SU-DHL-6 (cell line): Measurements from ENCODE around the gene PDE4D.

Experiments
- H2AFZ ChIP-seq: fragments of 200-600 bp; sonication (generic); 2 replicates; pipeline ENCODE4 v1.6.1; 2014; ENCODE audit warnings: low read depth, mild to moderate bottlenecking, moderate library complexity, mixed read lengths, antibody characterized with exemption, low read length; ENCODE audit not compliant: severe bottlenecking
- H3F3A ChIP-seq: fragments of 200-600 bp; shearing (Covaris generic); 2 replicates; pipeline ENCODE4 v1.6.0; 2016; ENCODE audit warnings: antibody characterized with exemption, mild to moderate bottlenecking; ENCODE audit not compliant: insufficient read depth
- H3K27ac ChIP-seq: fragments of 200-600 bp; sonication (generic); 2 replicates; pipeline ENCODE4 v1.5.1; 2016; ENCODE audit warnings: low read depth, mild to moderate bottlenecking, low read length, moderate library complexity, mixed read lengths
- H3K27me3 ChIP-seq: fragments of 200-600 bp; sonication (generic), shearing (Covaris generic); 2 replicates; pipeline ENCODE4 v1.6.0; 2014; ENCODE audit warnings: mild to moderate bottlenecking, low read length
- H3K36me3 ChIP-seq: fragments of 200-600 bp; sonication (generic); 2 replicates; pipeline ENCODE4 v1.6.1; 2014; ENCODE audit warnings: mild to moderate bottlenecking, low read length, mixed read lengths
- H3K4me2 ChIP-seq: fragments of 300-600, 200-600 bp; shearing (Covaris generic), sonication (generic); 2 replicates; pipeline ENCODE4 v1.6.0; 2014; ENCODE audit warnings: low read length, low read depth, mild to moderate bottlenecking; ENCODE audit not compliant: poor library complexity, severe bottlenecking
- H3K4me3 ChIP-seq: fragments of 200-600 bp; sonication (generic); 2 replicates; pipeline ENCODE4 v1.5.1; 2014; ENCODE audit warnings: antibody characterized with exemption, low read length, mild to moderate bottlenecking, mixed read lengths; ENCODE audit not compliant: insufficient read depth, poor library complexity, severe bottlenecking
- H3K79me2 ChIP-seq: fragments of 200-600 bp; sonication (generic); 2 replicates; pipeline ENCODE4 v1.6.1; 2014; ENCODE audit warnings: mild to moderate bottlenecking, low read length, moderate library complexity; ENCODE audit not compliant: insufficient read depth
- H3K9ac ChIP-seq: fragments of 200-600 bp; sonication (generic); 2 replicates; pipeline ENCODE4 v1.7.0; 2014; ENCODE audit warnings: mild to moderate bottlenecking, low read length
- H3K9me2 ChIP-seq: fragments of 200-600 bp; sonication (generic); replicated peaks from 2 replicates; pipeline ENCODE4 v1.6.1; 2014; ENCODE audit warnings: low read length; ENCODE audit not compliant: insufficient read depth
- H3K9me3 ChIP-seq: fragments of 200-600 bp; sonication (generic); 2 replicates; pipeline ENCODE4 v1.6.1; 2014; ENCODE audit warnings: low read length, mixed read lengths; ENCODE audit not compliant: insufficient read depth
- H4K20me1 ChIP-seq: fragments of 200-600 bp; sonication (generic); 2 replicates; pipeline ENCODE4 v1.6.1; 2014; ENCODE audit warnings: low read depth, mild to moderate bottlenecking, antibody characterized with exemption, low read length, moderate library complexity, mixed read lengths
- EZH2phosphoT487 ChIP-seq: fragments of 200-600 bp; sonication (generic), shearing (Covaris generic); conservative IDR thresholded peaks from 2 replicates; pipeline ENCODE4 v1.6.1; 2018; ENCODE audit warnings: mild to moderate bottlenecking, antibody characterized with exemption, low read length, moderate library complexity, mixed read lengths
- TF ChIP-seq, protein P1 (sequence below): fragments of 200-600 bp; sonication (generic); IDR thresholded peaks from one replicate; pipeline ENCODE4 v1.5.1; 2017; ENCODE audit warnings: antibody characterized with exemption, mild to moderate bottlenecking, low read length, moderate library complexity; ENCODE audit not compliant: insufficient read depth, poor library complexity, severe bottlenecking

PDE4D gene

DNA sequence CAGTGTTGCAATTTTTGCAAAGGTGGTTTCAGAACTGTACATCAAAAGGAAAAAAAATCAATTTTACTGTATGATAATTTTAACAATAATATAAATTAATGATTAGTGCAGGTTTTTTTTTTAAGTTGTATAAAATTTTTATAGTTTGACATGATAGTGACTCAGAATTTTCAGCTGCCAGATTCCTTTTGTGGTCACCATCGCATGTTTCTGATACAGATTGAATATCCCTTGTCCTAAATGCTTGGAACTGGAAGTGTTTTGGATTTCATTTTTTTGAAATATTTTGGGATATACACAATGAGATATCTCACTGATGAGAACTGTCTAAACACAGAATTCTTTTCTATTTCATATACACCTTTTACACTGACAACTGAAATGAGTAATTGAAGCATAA, 949.3 kb downstream of the PDE4D start:
- H3K9me3 ChIP-seq = no peaks in the 10 kb centered on the region
- H3F3A ChIP-seq = no peaks in the 10 kb centered on the region
- H2AFZ ChIP-seq = no peak overlapping the region
- no peak overlapping the region for H3K4me2 ChIP-seq
- no peaks in the 10 kb centered on the region for H3K79me2 ChIP-seq
- no peaks in the 10 kb centered on the region for H3K9me2 ChIP-seq
- no peaks in the 10 kb centered on the region for H3K27me3 ChIP-seq
- TF ChIP-seq, protein P1, sequence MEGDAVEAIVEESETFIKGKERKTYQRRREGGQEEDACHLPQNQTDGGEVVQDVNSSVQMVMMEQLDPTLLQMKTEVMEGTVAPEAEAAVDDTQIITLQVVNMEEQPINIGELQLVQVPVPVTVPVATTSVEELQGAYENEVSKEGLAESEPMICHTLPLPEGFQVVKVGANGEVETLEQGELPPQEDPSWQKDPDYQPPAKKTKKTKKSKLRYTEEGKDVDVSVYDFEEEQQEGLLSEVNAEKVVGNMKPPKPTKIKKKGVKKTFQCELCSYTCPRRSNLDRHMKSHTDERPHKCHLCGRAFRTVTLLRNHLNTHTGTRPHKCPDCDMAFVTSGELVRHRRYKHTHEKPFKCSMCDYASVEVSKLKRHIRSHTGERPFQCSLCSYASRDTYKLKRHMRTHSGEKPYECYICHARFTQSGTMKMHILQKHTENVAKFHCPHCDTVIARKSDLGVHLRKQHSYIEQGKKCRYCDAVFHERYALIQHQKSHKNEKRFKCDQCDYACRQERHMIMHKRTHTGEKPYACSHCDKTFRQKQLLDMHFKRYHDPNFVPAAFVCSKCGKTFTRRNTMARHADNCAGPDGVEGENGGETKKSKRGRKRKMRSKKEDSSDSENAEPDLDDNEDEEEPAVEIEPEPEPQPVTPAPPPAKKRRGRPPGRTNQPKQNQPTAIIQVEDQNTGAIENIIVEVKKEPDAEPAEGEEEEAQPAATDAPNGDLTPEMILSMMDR = no peak
- TF ChIP-seq EZH2phosphoT487 = no peak
- H3K9ac ChIP-seq = no peak overlapping the region
- no peaks in the 10 kb centered on the region for H4K20me1 ChIP-seq
- no peak overlapping the region for H3K27ac ChIP-seq
- no peak overlapping the region for H3K4me3 ChIP-seq
- no peaks in the 10 kb centered on the region for H3K36me3 ChIP-seq

DNA sequence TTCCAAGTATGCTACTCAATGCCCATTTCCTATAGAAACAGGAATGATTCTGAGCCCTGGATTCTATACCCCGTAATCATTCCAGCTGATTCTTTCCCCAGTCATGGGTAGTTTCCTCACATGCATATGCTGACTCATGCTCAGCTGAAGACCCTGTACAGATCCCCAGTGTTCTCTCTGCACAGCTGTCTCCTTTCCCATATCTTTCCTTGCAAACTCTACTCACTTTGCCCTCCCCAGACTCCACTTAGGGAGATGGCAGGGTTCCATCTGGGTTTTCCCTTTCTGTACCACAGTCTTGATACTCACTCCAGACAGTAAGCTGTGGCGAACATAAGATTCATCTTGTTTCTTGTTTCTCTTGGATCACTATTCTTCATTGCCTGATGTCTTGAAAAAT, 953.1 kb downstream of the PDE4D start:
- no peaks in the 10 kb centered on the region for H3K9me3 ChIP-seq
- H3K27me3 ChIP-seq = no peaks in the 10 kb centered on the region
- no peaks in the 10 kb centered on the region for H4K20me1 ChIP-seq
- H2AFZ ChIP-seq = no peak overlapping the region
- no peak overlapping the region for H3K27ac ChIP-seq
- no peak for TF ChIP-seq EZH2phosphoT487
- TF ChIP-seq, protein P1 = no peak
- no peak overlapping the region for H3K4me2 ChIP-seq
- H3K9me2 ChIP-seq = no peaks in the 10 kb centered on the region
- H3K79me2 ChIP-seq = no peaks in the 10 kb centered on the region
- H3K4me3 ChIP-seq = no peak overlapping the region
- H3K9ac ChIP-seq = no peak overlapping the region
- H3F3A ChIP-seq = no peaks in the 10 kb centered on the region
- H3K36me3 ChIP-seq = no peaks in the 10 kb centered on the region

DNA sequence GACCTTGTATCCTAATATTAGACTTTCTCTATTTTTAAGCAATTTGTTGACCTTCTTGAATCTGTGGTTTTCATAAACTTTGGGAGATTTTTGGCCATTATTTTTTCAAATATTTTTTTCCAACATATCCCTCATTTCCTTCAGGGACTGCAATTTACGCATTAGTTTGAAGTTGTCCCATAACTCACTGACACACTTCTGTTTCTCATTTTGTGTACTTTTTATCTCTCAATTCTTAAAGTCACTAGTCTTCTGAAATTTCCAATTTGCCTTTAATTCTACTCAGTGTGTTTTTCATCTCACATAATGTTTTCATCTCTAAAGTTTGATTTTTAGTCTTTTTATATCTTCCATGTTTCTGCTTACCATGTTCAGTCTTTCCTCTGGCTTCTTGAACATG, 953.9 kb downstream of the PDE4D start:
- Histone ChIP-seq H3K4me3 (no peak overlapping the region), H4K20me1 (no peaks in the 10 kb centered on the region), H3K4me2 (no peak overlapping the region), H3K27ac (no peak overlapping the region), H3K9ac (no peak overlapping the region), H3K9me3 (no peaks in the 10 kb centered on the region), H3K9me2 (no peaks in the 10 kb centered on the region), H3K79me2 (no peaks in the 10 kb centered on the region), H3F3A (no peaks in the 10 kb centered on the region), H3K36me3 (no peaks in the 10 kb centered on the region), H2AFZ (no peak overlapping the region), H3K27me3 (no peaks in the 10 kb centered on the region)
- no peak for TF ChIP-seq EZH2phosphoT487
- TF ChIP-seq, protein P1 = no peak
